ENCODE data around the gene SORCS3.

Gene SORCS3

DNA sequence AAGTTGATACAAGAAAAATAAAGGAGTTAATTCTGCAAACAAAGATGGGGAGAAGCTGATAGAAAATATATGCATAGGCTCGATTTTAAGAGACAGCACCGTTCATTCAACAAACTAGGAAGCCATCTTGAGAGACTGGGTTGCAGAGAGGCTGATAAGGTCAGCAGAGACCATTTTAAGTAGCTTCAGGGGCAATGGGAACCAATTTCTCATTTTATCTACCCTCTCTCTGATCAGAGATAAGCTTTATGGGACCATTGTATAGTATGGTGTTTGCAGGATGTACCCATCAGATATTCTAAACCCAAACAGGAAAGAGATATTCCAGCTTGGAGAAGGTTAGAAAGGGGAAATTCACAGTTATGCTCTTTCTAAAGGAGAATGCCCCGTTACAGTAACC is 499.5 kb downstream of the SORCS3 start:
- no peak for DNase-seq

DNA sequence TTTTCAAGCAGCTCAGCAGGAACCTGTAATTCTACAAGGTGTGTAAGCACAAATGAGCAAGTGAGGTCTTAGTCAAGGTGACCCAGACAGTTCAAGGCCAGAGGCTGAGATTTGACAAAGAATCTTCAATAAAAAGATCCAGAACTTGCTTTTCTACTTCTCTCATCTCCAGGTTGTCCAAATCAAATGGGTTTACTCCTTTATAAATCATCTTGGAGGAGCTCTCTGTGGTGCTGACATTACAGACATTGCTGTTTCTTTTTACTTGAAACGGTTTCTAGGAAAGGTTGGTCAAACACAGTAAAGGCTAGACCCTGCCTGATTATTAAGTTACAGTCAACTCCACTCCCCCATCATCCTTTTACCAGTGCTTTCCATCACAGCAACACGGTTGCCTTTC is 504.6 kb downstream of the SORCS3 start:
- no peak for DNase-seq

DNA sequence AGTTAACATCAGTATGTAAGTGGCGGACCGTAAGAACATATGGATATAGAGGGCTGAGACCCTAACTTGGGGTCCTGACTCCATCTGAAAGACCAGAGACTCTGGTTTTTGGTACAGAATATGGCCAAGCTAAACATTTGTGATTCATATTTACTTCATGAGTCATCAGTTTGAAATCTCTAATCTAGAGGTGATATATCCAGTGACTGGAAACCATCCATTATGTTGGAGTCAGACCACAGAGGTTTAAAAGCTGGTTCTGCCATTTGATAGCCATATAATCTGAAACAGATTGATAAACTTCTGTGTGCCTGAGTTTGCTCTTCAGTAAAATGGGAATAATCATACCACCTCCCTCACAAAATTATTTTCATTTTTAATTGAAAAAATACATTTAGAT is 505.3 kb downstream of the SORCS3 start:
- DNase-seq: no peak

DNA sequence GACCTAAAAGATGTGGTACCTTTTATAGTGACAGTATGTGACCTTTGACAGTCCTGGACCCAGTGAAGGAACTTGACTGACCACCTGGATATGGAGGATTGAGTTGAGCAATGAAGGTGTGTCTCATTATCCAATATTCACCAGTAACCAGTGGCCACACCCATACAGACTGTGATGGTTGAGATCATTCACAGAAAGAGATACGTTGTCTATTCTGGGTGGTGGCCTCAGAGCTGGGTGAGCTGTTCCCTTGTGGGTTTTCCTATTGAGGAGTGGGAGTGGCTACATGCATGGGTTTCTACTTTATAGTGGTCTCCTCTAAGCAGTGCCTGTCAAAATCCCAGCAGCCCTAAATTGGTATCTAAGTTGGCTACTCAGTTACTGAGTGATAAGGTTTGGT is 507.4 kb downstream of the SORCS3 start:
- no peak for DNase-seq

DNA sequence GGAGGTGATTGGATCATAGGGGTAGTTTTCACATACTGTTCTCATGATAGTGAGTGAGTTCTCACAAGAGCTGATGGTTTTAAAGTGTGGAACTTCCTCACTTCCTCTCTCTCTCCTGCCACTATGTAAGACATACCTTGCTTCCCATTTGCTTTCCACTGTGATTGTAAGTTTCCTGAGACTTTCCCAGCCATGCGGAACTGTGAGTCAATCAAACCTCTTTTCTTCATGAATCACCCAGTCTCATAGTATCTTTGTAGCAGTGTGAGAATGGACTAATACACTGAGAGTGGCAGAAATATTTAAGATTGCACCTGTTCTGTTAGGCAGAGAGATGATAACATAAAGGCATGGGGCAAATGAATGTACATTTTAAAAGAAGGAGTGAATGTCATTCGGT is 507.8 kb downstream of the SORCS3 start:
- DNase-seq: no peak

DNA sequence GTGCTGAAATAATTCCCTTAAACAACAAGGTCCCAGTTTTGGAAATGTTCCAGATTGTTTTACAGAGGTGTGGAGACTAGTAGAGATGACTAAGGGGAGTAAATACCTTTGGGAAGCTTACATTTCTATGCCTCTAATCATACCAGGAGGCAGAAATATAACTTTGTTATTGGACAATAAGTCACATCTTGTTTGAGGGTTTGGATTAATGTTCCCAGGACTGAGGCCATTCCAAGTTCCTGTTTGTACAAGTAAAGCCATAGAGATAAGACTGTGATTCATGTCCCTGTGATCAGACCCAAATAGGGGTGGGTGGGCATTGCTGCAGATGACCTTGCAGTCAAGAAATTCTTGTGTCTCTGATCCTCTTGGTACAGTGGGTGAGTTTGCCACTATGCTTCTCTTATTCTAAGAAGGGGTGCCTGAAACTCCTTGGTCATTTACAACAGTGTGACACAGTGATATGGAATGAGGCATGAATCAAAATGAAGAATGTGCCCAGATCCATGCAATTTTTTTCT is 508.3 kb downstream of the SORCS3 start:
- DNase-seq: no peak

DNA sequence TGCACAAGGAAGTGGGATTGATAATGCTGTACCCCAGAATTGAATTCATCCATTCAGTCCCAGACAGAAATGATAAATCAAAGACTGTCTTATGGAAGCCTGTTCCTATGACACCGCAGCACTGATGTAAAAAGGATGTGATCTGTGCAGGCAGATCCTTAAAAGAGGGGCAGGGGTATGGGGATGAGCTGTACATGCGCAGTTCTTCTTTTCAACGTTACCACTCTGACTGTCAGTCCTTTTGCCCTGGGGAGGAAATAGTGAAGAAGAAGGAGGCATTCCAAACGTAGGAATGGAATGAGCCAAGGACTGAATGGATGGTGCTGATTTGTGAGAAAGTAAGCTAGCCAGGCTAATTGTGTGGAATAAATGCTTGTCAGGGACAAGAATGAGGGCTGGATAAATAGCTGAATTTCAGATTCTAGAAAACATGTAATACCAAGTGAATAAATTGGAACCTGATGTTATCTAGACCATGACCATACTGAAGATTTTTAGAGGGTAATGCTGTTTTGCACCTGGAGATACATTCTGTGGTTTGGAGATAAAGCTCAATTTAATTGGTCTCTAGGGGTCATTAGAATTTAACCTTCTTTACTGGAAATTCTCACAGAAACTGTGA is 509.3 kb downstream of the SORCS3 start:
- DNase-seq: no peak

DNA sequence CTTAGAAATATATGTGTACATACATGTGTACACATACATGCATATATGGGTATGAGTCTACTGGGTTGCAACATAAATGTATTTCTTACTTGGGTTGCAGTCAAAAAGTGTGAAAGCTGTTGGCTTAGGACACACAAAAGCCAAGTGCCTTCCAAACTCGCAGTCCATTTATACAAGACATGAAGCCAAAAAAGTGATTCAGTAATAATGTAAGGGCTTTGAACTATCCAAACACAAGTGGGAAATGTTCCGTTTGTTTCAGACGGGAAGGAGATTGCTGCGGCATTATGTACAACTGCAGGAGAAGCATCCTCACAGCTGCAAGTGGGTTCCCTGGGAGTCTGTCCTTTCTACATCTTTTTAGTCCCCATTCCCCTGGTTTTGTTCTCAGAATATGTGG is 513.6 kb downstream of the SORCS3 start:
- no peak for DNase-seq

DNA sequence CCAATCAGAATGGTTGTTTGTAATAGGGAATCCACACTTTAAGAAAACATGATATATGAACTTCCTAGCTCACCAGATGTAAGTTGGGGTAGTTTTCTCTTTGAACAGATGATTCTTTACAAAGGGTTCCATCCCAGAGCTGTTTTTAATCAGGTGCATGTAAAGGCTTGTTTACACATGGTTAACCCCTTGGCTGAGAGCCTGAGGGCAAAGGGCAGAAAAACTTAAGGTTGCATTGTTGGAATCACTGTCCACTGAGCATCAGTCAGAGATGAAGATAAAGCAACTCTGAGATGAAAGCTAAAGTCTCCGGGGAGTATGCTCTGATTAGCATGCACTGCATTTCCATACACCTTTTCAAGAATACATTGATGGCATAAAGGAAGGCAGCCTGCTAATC is 518.2 kb downstream of the SORCS3 start:
- no peak for DNase-seq

DNA sequence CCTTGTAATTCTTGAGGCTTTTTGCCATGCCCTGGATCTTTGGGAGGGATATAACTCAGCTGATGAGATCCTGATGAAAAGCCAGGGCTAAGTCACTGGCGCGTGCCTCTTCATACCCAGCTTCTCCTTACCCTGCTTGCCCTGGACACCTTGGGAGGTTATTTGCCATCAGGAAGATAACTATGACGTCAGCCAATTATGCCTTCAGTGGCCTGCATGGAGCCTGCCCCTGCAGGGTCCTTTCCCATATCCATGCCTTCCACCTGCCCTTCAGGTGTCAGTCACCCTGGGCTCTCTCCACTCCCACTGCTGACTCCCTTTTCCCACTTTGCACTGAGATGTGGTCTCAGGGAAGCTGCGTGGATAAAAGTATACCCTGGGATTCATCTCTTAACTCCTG is 520.1 kb downstream of the SORCS3 start:
- DNase-seq: no peak

DNA sequence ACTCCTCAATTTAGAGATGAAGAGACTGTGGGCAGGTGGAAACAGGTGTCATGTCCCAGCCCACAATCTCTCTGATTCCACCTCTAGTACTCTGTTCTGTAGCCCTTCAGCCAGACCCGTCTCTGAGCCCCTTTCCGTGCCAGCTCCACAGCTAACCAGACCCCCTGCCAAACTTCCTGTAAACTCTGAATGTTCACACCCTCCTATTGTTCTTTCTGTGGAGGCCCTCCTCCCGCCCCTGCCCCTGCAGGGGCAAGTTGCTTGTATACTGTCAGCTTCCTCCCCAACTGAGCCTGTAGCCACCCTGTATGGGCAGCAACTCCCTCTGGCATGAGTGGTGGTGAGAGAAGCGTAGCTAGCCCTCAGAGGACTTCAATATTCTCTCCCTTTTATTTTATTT is 520.7 kb downstream of the SORCS3 start:
- no peak for DNase-seq

DNA sequence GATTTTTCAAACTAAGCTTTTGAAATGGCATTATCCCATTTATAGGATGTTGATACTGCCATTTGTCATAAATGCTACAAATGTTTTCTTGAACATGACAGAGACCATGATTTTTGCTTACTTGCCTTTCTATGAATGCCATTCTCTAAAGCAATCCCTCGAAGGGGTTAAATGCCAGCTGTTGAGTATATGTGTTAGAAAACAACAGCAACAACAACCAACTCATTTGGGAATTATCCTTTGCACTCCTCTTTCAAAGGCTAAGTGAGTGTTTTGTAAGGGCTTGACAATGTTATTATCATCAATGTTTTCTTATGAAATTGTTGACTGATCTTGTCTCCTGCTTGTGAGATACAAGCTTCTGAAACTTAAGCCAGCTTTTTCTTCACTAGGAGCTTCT is 529.4 kb downstream of the SORCS3 start:
- DNase-seq: no peak

DNA sequence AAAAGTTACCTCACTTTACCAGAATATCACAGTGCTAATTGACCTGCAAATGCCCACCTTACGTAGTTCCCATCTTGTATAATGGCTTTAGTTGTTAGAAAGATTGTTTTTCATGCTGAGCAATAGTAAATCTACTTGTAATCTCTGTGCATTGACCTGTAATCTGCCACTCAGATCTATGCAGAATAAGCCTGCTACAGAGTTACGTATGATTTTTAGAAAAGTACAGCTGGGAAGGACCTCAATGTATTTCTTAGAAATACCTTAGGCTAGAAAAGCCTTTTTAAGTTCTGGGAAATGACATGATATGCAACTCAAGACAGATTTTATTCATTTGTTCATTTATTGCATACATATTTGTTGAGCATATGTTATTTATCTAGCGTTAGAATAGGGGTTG is 530.9 kb downstream of the SORCS3 start:
- no peak for DNase-seq

DNA sequence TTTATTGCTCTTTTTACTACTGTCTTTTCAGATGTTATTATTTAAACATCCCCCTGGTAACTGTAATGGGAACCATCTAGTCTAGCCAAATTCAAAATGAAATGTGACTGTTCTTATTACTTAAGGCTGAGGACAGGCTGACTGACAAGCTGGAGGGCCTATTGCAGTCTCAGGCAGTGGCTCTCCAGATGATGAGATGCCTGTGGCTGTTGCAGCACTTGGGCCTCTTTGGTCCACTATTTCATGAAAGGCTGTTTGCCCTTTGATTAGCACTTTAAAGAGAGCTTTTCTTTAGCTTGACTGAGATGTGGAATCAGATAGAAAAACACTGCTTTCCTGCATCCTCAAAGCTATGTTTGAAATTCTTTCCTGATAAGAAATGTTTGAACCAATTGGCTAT is 540.5 kb downstream of the SORCS3 start:
- no peak for DNase-seq

DNA sequence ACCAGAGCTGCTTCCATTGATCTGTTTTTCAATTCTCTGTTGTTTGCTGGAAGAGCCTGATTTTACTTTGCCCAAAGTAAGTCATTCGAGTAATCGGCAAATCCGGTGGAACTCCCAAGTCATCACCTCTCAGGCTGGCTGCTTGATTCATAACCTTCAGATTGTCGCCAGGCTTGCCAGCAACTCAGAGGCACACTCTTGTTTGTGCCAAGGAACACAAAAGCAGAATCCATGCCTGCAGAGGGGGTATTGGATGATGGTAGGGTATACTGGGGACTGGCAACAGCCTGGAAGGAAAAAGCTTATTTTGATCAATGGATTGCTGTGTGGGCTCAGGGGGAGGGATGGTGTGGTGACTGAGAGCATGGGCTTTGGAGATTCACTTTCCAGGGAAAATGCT is 542.4 kb downstream of the SORCS3 start:
- DNase-seq: no peak

DNA sequence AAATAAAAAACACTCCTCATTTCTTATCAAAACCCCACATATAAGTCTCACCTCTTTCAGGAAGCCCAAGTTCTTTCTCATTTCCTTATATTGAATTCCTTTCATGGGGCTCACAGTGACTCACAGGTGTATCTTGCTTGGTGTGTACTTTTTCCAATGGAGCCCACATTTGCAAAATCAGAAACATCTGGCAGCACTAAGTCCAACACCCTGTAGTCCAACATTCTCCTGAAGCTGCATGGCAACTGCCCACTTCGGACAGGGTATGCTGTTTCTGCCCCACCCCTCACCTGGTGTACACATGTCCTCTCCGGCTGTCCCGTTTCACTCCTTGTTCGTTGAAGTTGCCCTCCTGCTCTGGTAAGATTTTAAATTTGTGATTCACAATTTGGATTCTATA is 544.1 kb downstream of the SORCS3 start:
- DNase-seq: no peak

DNA sequence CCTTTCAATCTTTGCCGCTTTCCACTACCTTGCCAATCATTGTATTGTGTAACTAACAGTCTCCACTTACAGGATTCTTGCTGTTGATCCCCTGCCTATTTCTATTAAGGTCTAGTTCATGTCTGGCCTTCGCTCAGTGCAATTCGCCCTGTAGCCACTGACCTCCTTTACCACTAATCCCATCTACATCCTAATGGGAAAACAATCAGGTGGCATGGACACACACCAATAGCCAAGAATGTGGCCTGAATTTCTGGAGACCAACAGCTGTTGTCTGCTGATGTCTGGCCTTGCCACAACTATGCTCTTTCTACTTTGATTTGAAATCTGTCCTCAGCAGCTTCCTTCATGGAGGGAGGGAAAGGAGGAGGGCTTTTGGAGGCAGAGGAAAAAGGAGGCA is 546.2 kb downstream of the SORCS3 start:
- no peak for DNase-seq

DNA sequence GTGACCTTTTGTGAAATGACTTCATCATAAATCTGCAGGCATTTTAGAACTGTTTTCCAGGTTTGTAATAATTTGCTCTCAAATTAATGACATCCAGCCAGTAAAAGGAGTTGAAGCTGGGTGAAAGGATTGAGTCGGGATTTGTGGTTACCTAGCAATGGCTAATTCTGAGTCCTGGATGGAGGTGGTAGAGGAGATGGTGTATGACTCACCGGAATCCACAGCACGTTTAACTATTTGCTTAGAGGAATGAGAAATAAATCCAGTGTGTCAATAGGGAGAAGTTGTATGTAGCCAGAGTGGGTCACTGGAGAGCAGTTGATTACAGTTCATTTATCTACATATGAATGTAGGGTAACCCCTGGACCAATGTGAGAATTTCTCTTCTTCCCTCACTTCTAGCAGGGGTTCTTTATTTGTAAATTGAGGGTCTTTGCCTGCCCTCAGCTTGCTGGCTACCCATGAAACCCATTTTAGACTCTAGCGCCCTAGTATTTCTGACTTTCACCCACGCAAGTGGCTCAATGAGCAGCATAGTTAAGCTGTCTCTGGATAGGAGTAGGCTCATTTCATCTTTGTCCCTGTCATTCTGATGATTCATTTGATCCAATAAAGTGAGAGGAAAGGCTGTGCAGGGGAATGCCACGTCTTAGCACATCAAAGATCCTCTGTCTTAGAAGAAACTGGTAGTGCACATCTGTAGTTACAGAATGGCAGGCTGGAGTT is 547.8 kb downstream of the SORCS3 start:
- DNase-seq: no peak

DNA sequence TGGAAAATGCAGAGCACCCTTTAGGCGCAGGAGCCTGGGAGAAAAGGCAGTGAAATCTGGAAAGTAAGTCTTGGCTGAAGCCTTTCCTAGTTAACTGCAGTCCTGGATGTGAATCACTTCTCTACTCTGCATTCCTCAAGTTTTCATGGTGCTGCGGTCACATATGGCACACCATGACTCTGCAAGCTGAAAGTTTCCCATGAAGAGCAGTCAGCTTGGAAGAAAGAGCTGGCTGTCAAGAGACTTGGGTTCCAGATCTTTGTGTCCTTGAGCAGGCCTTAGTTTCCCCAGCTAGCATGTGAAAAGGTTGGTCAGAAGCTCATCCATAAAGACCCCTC is 548.3 kb downstream of the SORCS3 start:
- DNase-seq: no peak

DNA sequence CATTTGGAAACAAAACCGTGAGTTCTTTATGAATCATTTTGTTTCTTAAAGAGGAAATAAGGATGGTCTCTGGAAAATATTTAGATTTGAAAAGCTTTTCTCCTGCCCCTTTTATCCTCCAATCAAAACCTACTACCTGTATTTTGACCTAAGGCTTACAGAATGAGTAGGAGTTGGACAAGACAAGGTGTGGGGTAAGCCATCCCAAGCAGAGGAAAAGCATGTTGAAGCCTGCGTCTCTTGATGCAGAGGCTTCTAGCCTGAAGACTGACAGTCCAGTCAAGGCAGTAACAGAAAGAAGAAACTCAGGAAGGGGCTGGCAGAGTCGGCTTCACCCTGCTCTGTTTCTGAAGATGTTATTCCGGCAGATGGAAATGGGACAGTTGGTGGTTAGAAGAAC is 551.1 kb downstream of the SORCS3 start:
- DNase-seq: no peak

DNA sequence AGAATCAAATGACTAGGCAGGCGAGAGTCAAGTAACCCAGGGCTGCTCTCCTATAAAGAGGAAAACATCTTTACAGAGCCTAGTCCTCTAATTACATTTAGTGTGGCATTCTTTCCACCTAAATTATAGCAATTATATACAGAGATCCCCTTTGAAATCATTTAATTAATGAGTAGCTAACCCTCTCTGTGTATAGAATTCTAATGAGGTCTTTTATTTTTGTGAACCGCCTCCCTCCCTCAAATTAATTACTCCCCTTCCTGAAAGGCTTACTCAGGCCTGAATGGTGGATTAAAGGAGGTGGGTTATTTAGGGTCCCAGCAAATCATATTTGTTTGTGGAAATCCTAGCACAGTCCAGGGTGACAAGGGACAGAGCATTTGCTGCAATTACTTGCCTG is 551.8 kb downstream of the SORCS3 start:
- no peak for DNase-seq

DNA sequence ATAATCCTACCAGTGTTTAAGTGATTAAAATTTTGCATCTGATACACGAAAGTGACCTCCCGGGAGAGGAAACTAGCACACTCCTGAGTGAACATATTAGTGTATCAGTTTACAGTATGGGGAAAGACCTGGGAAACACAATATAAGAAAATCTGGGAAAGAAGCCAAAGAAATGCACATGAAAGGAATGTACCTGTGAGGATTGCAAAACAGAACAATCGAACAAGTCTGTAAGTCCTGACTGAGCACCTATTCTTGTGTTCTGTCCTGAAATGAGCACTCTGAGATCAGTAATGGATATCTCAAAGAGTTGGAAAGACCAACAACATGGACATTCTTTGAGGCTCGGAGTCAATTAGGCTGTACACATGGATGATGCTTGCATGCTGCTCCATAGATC is 554.7 kb downstream of the SORCS3 start:
- no peak for DNase-seq

DNA sequence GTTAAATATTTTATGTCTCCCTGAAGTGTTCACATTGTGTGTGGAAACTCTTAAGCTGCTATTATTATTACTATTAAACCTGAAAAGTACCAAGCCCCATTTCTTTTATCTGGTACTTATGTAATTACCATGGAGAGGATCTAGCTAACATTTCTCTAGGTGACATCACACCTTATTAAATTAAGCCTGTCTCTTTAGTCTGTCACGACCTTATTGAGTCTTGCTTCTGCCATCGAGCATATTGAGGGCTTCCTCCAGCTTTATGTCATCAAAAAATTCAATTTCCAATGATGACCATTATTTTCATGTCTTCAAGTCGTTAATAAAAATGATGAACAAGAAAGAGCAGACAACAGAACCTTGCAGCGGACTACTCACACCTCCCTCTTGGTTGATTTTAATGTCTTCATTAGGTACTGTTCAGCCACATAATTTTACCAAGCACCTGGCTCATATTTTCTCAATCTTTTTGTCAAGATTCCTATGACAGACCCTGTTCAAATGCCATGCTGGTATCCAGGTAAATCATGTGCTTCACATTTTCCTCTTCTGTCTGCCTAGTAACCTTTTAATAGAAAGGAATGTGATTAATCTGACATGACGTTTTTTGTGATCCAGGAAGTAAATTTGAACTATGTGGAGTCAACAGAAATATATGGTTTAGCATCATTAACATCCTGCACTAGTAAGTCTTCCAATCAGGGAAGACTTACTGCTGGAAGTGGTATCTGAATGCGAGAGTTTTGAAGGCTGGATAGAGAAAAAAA is 556.7 kb downstream of the SORCS3 start:
- no peak for DNase-seq

DNA sequence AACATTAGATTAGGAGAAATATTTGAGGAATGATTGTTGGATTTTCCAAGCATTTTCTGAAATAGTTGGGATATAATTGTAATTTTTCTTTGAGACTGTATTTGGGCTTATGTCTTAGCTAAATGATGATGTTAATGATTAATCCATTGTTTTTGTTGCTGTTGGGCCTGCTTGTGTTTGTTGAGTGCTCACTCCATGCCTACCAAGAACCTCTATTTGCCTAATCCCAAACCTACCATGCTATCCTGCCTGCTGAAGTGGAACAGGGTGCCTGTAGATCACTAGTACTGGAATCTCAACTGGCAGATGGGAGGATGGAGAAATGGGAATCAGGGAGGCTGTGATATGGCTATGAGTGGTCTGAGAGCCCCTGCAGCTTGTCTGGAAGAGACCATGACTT is 565.5 kb downstream of the SORCS3 start:
- no peak for DNase-seq
